Vagina (tissue), 2 donors: Measurements from ENCODE around the gene CFD.

ENCODE experiments used
- CTCF ChIP-seq, 3 experiments: fragments of 450-650 bp in 2 of 3; fragments of 200-600 bp in 1 of 3; sonication (generic) in 1 of 3; IDR thresholded peaks; one replicate each; pipeline ENCODE4 v1.5.1; 2017 to 2019; ENCODE audit warnings: antibody characterized with exemption in 3 of 3, mild to moderate bottlenecking in 2 of 3, moderate library complexity in 2 of 3
- POLR2A ChIP-seq, 2 donors: fragments of 450-650 bp; IDR thresholded peaks; one replicate each; pipeline ENCODE4 v1.6.1; 2017; ENCODE audit warnings: antibody characterized with exemption in 2 of 2, mild to moderate bottlenecking in 2 of 2, moderate library complexity in 2 of 2
- POLR2AphosphoS5 ChIP-seq, 2 donors: sonication (generic); formaldehyde crosslinking; IDR thresholded peaks; one replicate each; pipeline ENCODE4 v1.9.0; 2017; ENCODE audit warnings: antibody characterized with exemption in 2 of 2, mild to moderate bottlenecking in 2 of 2, low read depth in 1 of 2; ENCODE audit not compliant: insufficient read depth in 1 of 2

DNA sequence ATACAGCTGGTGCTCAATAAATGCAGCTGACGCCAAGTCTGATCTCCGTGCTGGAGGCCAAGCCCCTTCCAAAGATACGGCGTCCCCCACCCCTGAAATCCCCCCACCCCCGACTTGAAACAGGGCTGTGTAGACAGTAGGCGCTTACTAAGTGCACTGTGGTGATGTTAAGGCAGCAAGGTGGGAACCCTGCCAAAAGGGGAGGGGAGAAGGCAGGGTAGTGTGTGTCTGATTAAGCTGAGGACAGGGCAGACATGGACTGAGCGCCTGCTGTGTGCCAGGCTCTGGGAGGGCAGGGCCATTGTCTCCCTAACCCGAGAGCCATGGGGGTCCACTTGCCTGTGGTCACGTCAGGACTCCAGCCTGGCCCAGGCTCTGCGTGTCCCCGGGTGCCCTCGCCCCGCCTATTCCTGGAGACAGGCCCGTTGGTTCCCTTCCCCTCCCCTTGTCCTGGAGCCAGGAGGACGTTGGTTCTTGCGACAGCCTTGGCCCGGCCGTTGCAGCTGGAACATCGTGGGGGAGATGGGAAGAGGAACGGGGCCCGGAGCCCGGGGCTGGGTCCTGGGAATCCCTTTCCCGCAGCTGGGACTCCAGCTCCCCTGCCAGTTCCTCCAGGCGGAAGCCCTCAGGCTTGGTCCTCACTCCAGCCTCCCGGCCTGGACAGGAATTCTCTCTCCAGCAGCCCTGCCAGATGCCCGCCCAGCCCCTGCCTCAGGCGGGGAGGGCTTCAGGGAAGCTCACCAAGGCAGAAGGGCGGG, 9.1 kb upstream of the CFD start:
- no peak for TF ChIP-seq POLR2A (IDR thresholded peaks at IDR 0.05)
- TF ChIP-seq CTCF (IDR thresholded peaks at IDR 0.05) = no peak
- TF ChIP-seq POLR2AphosphoS5 (IDR thresholded peaks at IDR 0.05; ENCODE audit: insufficient read depth in 1 of 2, low read depth in 1 of 2) = peak; percentile 65 to 92
